Mucosa of descending colon (tissue), 3 donors: ENCODE results near the gene RICTOR. TPM values are rescaled to one million over a fixed set of nuclear protein-coding genes. Genes with fewer than 3 reads are reported as not detected.
A peak's percentile ranks its signal among the peaks of the same experiment; 100 is the strongest.

Source experiments
- ATAC-seq: fragments of 200-7000 bp; cut with Tn5 transposase; one replicate; pipeline ENCODE4 v1.9.1; 2020; ENCODE audit warnings: mild to moderate bottlenecking, moderate library complexity
- DNase-seq, 3 donors: peaks; one replicate each; pipeline ENCODE4 v3.0.0-alpha.2; 2020
- H3K36me3 ChIP-seq: fragments of 200-600 bp; one replicate; pipeline ENCODE4 v1.8.0; 2021; ENCODE audit warnings: low read depth, mild to moderate bottlenecking
- H3K4me1 ChIP-seq: fragments of 200-600 bp; one replicate; pipeline ENCODE4 v1.8.0; 2021; ENCODE audit warnings: low read depth, mild to moderate bottlenecking
- H3K4me3 ChIP-seq: fragments of 200-600 bp; one replicate; pipeline ENCODE4 v1.8.0; 2021; ENCODE audit warnings: mild to moderate bottlenecking
- H3K9me3 ChIP-seq: fragments of 200-600 bp; one replicate; pipeline ENCODE4 v1.8.0; 2021; ENCODE audit warnings: mild to moderate bottlenecking
- intact Hi-C, 2 donors: fragments of 100-400 bp; cut with DNase I in 1 of 2; cut with micrococcal nuclease in 1 of 2; formaldehyde crosslinking; loops; one replicate each; pipeline versions ENCODE4 v1.11.0 to v1.11.1; 2022; cut with DNase I, micrococcal nuclease
- long read RNA-seq, 2 donors: library from polyadenylated mRNA; unstranded; transcript quantifications; one replicate each; pipeline ENCODE4 v2.0.0, GENCODE V29; 2019 to 2021
- total RNA-seq, 3 donors: library from RNA; stranded (reverse); fragmentation: NEBNext Ultra II Directional in 2 of 3; extraction: Animal tissue kit (Norgen Biotek cat#: 25700) in 2 of 3; gene quantifications; one replicate each; pipeline versions ENCODE4 v1.2.1 to v1.2.4, GENCODE V29; 2021 to 2023
- TF ChIP-seq, protein P1 (sequence below): fragments of 200-600 bp; IDR thresholded peaks from one replicate; pipeline ENCODE4 v1.8.0; 2022; ENCODE audit warnings: antibody characterized with exemption, mild to moderate bottlenecking
- donor health status: DM: no; HTN: no; CAD: no; lungs with moderate emphysema.
- donor health status: DM: no; HTN: no; CAD: no.
- donor health status: DM: no; HTN: yes; CAD: no.

Gene RICTOR, protein sequence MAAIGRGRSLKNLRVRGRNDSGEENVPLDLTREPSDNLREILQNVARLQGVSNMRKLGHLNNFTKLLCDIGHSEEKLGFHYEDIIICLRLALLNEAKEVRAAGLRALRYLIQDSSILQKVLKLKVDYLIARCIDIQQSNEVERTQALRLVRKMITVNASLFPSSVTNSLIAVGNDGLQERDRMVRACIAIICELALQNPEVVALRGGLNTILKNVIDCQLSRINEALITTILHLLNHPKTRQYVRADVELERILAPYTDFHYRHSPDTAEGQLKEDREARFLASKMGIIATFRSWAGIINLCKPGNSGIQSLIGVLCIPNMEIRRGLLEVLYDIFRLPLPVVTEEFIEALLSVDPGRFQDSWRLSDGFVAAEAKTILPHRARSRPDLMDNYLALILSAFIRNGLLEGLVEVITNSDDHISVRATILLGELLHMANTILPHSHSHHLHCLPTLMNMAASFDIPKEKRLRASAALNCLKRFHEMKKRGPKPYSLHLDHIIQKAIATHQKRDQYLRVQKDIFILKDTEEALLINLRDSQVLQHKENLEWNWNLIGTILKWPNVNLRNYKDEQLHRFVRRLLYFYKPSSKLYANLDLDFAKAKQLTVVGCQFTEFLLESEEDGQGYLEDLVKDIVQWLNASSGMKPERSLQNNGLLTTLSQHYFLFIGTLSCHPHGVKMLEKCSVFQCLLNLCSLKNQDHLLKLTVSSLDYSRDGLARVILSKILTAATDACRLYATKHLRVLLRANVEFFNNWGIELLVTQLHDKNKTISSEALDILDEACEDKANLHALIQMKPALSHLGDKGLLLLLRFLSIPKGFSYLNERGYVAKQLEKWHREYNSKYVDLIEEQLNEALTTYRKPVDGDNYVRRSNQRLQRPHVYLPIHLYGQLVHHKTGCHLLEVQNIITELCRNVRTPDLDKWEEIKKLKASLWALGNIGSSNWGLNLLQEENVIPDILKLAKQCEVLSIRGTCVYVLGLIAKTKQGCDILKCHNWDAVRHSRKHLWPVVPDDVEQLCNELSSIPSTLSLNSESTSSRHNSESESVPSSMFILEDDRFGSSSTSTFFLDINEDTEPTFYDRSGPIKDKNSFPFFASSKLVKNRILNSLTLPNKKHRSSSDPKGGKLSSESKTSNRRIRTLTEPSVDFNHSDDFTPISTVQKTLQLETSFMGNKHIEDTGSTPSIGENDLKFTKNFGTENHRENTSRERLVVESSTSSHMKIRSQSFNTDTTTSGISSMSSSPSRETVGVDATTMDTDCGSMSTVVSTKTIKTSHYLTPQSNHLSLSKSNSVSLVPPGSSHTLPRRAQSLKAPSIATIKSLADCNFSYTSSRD (N-terminal part only)
- total RNA-seq = 10 to 100 TPM; 24.3 to 41.9 (median 36.5) TPM
- long read RNA-seq, donor 1, full-length matches to known transcripts = 2 of 10 reads
- long read RNA-seq, donor 1, partial matches to known transcripts = 4 of 10 reads
- long read RNA-seq, donor 1, other reads (novel, unspliced or antisense) = 4 of 10 reads
- long read RNA-seq, donor 2, partial matches to known transcripts = 3 of 4 reads
- long read RNA-seq, donor 2, other reads (novel, unspliced or antisense) = 1 of 4 reads

DNA sequence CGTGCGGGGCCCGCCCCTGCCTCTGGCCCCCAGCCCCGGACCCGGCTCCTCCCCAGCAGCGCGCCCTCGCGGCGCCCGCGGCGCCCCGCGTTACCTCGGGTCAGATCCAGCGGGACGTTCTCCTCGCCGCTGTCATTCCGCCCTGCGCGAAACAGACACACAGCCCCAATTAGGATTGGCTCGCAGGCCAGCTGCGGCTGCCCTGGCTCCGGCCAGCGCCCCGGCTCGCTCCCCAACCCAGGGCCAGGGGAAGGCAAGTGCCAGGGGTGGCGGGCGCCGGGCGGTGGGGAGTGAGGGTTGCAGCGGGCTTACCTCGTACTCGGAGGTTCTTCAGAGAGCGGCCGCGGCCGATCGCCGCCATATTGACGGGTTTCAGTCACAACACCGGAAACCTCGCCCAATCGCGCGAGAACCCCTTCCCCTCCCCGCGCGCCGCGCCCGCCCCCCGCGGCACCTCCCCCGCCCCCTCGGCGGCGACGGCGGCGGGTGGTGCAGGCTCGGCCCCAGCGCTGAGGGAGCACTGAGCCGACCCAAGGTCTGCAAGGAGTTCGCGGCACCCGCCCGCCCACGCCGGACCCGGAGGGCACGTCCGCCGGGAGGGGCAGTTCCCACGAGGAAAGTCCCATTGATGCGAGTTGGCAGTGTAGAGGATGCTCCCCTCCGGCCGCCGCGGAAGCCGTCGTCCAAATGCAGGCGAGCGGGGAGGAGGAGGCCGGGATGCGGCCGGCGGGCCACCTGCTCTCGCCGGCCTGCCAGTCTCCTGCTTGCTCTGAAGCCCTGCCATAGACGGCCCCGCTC, at the start of gene RICTOR:
Gene RICTOR (minus strand): TSS at position 383 of the 798 bp plus-strand sequence. CDS start 22 bp downstream, at position 361.
- peak; percentile 94 to 95 (median 95) for DNase-seq
- peak; percentile 94 for ATAC-seq
- Histone ChIP-seq H3K36me3 (no peaks in the 10 kb centered on the region), H3K9me3 (no peaks in the 10 kb centered on the region), H3K4me3 (peak within 1 kb of the TSS; percentile 83), H3K4me1 (peaks cover 5% of the 10 kb centered on the region)
- intact Hi-C loops = loop anchor here in 1 of 2 donors (10.0 kb wide), 1 partner anchor 79 kb away; no protein-coding TSS in a partner anchor
- TF ChIP-seq, protein P1, sequence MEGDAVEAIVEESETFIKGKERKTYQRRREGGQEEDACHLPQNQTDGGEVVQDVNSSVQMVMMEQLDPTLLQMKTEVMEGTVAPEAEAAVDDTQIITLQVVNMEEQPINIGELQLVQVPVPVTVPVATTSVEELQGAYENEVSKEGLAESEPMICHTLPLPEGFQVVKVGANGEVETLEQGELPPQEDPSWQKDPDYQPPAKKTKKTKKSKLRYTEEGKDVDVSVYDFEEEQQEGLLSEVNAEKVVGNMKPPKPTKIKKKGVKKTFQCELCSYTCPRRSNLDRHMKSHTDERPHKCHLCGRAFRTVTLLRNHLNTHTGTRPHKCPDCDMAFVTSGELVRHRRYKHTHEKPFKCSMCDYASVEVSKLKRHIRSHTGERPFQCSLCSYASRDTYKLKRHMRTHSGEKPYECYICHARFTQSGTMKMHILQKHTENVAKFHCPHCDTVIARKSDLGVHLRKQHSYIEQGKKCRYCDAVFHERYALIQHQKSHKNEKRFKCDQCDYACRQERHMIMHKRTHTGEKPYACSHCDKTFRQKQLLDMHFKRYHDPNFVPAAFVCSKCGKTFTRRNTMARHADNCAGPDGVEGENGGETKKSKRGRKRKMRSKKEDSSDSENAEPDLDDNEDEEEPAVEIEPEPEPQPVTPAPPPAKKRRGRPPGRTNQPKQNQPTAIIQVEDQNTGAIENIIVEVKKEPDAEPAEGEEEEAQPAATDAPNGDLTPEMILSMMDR = no peak

DNA sequence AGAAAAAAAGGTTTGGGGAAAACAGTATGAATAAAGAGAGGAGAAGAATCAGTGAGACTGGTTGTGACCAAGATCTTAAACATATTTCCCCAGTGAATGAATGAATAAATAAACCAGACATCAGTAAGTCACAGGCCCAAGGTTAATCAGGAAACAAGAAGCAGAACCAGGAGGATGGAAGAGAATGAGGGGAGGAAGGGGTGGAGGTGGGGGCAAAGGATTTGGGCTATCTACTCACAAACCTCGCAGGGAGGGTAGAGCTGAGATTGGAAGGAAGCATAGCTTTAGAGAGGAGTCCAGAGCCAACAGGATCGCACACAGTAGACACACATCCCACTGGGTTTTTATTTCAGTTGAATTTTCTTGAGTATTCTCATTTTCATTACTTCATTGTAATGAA, 47.7 kb upstream of the RICTOR start:
- no peak for DNase-seq
- TF ChIP-seq, protein P1 = no peak

DNA sequence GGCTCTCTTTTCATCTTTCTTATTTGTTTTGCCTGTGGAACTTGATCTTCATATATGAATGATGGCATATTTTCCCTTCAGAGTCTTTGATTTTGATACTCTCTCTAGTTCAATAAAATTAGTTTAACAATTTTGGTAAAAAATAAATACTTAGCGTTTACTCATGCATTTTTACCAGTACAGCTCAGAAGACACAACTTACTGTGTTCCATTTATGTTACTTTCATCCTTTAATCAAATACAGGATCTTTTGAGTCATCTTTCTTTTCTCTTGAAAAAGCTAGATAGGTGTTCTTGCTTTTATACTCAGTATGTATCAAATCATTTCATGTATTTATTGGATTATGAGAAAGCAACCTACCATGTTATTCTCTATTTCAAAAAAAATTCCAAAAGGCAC, 47.1 kb upstream of the RICTOR start:
- H3K9me3 ChIP-seq = no peaks in the 10 kb centered on the region
- TF ChIP-seq, protein P1 = no peak
- ATAC-seq (no peak), DNase-seq (no peak)
- H3K4me3 ChIP-seq = no peak overlapping the region
- intact Hi-C loops = no loop called here
- H3K4me1 ChIP-seq = no peaks in the 10 kb centered on the region
- no peaks in the 10 kb centered on the region for H3K36me3 ChIP-seq

More for the DNA sequence above, 47.7 kb upstream of the RICTOR start:
- no peaks in the 10 kb centered on the region for H3K36me3 ChIP-seq
- no peak for ATAC-seq
- H3K9me3 ChIP-seq = no peaks in the 10 kb centered on the region
- H3K4me1 ChIP-seq = no peaks in the 10 kb centered on the region
- H3K4me3 ChIP-seq = no peak overlapping the region
- intact Hi-C loops = no loop called here

DNA sequence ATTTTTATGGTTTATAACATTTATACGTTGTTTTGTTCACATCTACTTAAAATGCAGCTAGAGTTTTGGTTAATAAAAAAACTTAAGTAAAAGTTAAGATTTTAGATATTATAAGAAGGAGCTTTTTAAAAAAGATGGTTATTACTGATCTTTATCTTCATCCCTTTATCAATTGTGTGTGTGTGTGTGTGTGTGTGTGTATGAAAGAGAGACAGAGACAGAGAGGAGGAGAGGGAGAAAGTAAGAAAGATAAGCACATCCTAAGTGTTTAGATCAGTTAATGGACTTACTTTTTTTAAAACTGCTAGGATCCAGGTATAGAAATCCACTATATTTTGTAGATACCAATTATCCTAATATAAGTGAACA, 45.8 kb upstream of the RICTOR start:
- intact Hi-C loops = no loop called here
- Histone ChIP-seq H3K4me3 (no peak overlapping the region), H3K4me1 (no peaks in the 10 kb centered on the region), H3K36me3 (no peaks in the 10 kb centered on the region), H3K9me3 (no peaks in the 10 kb centered on the region)
- ATAC-seq = no peak
- DNase-seq = no peak
- TF ChIP-seq, protein P1 = no peak
